OCI-LY7 (cell line): ENCODE results near the gene YARS1. TPM values are rescaled to one million over a fixed set of nuclear protein-coding genes. Genes with fewer than 3 reads are reported as not detected.
A peak's percentile ranks its signal among the peaks of the same experiment; 100 is the strongest.

Source experiments
- BruUV-seq: library from RNA; stranded (reverse); fragments of 400-500 nt; replicated peaks from 2 replicates; lab custom pipeline; 2021; lab: Mats Ljungman, UMichigan
- CTCF ChIA-PET: fragments of 300-600 bp; sonication (Branson Sonifier 250); formaldehyde crosslinking; loops from one replicate; lab custom pipeline; 2022; ENCODE audit warnings: antibody characterized with exemption; ENCODE audit not compliant: unreplicated experiment; lab: Charles Lee
- POLR2A ChIA-PET: fragments of 300-600 bp; sonication (Branson Sonifier 250); formaldehyde crosslinking; loops from one replicate; lab custom pipeline; 2022; ENCODE audit warnings: antibody characterized with exemption; lab: Charles Lee
- DNase-seq: peaks from one replicate; pipeline ENCODE4 v3.0.0-alpha.2; 2015; ENCODE audit warnings: low spot score
- H2AFZ ChIP-seq: fragments of 200-600 bp; sonication (generic), shearing (Covaris generic); 2 replicates; pipeline ENCODE4 v1.6.1; 2014; ENCODE audit warnings: mild to moderate bottlenecking, antibody characterized with exemption, low read length, moderate library complexity
- H3K27ac ChIP-seq: fragments of 200-600 bp; sonication (generic); 2 replicates; pipeline ENCODE4 v1.5.1; 2014; ENCODE audit warnings: mixed run types, low read depth, mild to moderate bottlenecking, moderate library complexity, low read length, inconsistent platforms; ENCODE audit not compliant: poor library complexity, severe bottlenecking
- H3K36me3 ChIP-seq: fragments of 200-600 bp; sonication (generic); 2 replicates; pipeline ENCODE4 v1.6.1; 2014; ENCODE audit warnings: mild to moderate bottlenecking, antibody characterized with exemption, low read length, moderate library complexity, mixed read lengths; ENCODE audit not compliant: insufficient read depth
- H3K4me1 ChIP-seq: fragments of 200-600 bp; sonication (generic); 2 replicates; pipeline ENCODE4 v1.5.1; 2014; ENCODE audit warnings: mild to moderate bottlenecking, low read length; ENCODE audit not compliant: insufficient read depth, poor library complexity, severe bottlenecking
- H3K4me2 ChIP-seq: fragments of 200-600 bp; sonication (generic); 2 replicates; pipeline ENCODE4 v1.6.1; 2014; ENCODE audit warnings: mild to moderate bottlenecking, low read length
- H3K4me3 ChIP-seq: fragments of 200-600 bp; sonication (generic); 2 replicates; pipeline ENCODE4 v1.5.1; 2014; ENCODE audit warnings: mild to moderate bottlenecking, low read depth, low read length; ENCODE audit not compliant: poor library complexity, severe bottlenecking
- H3K79me2 ChIP-seq: fragments of 200-600 bp; sonication (generic); 2 replicates; pipeline ENCODE4 v1.6.1; 2016; ENCODE audit warnings: low read depth, mild to moderate bottlenecking, low read length, moderate library complexity, mixed read lengths; ENCODE audit not compliant: insufficient read depth
- H3K9me2 ChIP-seq: fragments of 200-600 bp; sonication (generic); 2 replicates; pipeline ENCODE4 v1.6.1; 2016; ENCODE audit warnings: mild to moderate bottlenecking, low read length, mixed read lengths; ENCODE audit not compliant: insufficient read depth
- H3K9me3 ChIP-seq: fragments of 200-600 bp; sonication (generic); 2 replicates; pipeline ENCODE4 v1.6.1; 2014; ENCODE audit warnings: mild to moderate bottlenecking, mixed run types, low read length, mixed read lengths
- H4K20me1 ChIP-seq: fragments of 200-600 bp; sonication (generic); 2 replicates; pipeline ENCODE4 v1.6.1; 2014; ENCODE audit warnings: mild to moderate bottlenecking, antibody characterized with exemption, low read length, moderate library complexity, mixed read lengths; ENCODE audit not compliant: insufficient read depth
- EZH2phosphoT487 ChIP-seq: fragments of 200-600 bp; sonication (generic); IDR thresholded peaks from 2 replicates; pipeline ENCODE4 v1.6.1; 2018; ENCODE audit warnings: low read depth, borderline replicate concordance, mild to moderate bottlenecking, mixed run types, antibody characterized with exemption, low read length, moderate library complexity, mixed read lengths
- intact Hi-C: fragments of 100-400 bp; cut with micrococcal nuclease; formaldehyde crosslinking; loops from one replicate; pipeline ENCODE4 v1.10.0; 2022; ENCODE audit not compliant: unreplicated experiment
- total RNA-seq, 2 experiments: library from RNA; depleted of rRNA in 1 of 2; stranded (reverse); fragments of >200 nt in 1 of 2; shearing (Covaris generic) in 1 of 2; gene quantifications; 2 replicates each; pipeline ENCODE4 v1.2.3, GENCODE V29; 2014 to 2022
- TF ChIP-seq, protein P1 (sequence below): fragments of 200-600 bp; sonication (generic); conservative IDR thresholded peaks from 2 replicates; pipeline ENCODE4 v1.5.1; 2014; ENCODE audit warnings: mild to moderate bottlenecking, antibody characterized with exemption, low read length, moderate library complexity, mixed read lengths

YARS1 gene
- total RNA-seq, 2 experiments from 2014 or later = 276 to 321 TPM

DNA sequence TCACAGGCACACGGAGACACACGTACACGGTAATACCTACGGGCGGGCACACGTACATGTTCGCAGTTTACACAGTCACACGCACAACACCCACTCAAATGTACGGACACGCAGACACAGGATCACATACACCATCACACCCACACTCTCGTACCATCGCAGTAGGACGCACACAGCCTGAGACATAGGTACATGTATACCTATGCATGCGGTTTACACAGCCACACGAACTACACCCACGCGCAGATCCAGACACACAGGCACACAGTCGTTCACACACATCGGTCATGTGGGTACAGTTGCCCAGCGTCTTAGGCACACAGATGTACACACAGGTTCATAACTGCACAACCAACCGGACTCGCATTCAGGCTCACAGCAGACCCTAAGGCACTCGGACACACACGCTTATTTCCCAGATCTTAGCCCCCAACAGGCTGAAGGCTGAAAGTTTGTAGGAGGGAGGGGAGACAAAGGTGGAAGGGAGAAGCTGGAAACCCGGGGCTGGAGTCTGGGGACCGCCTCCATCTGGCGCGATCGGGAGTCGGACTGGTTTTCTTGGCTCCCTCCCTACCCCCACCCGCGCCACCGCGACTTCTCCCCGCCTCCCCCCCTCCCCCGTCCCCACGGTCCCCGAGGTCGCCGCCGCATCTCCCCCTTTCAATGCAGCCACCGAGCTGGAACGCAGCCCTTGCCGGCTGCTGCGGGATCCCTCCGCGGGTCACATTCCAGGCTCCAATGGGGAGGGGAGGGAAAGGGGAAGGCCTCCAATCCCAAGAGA lies 62.7 kb downstream of the YARS1 start:
- H3K4me1 ChIP-seq = peaks cover 3% of the 10 kb centered on the region
- CTCF ChIA-PET = no interaction called here
- DNase-seq = no peak
- BruUV-seq = no TSS peak
- peak overlapping the region; percentile 88 for H3K4me2 ChIP-seq
- intact Hi-C loops = no loop called here
- no peaks in the 10 kb centered on the region for H4K20me1 ChIP-seq
- no peaks in the 10 kb centered on the region for H3K9me3 ChIP-seq
- H3K4me3 ChIP-seq = peak overlapping the region; percentile 66
- no peak overlapping the region for H3K27ac ChIP-seq
- no peaks in the 10 kb centered on the region for H3K9me2 ChIP-seq
- TF ChIP-seq, protein P1, sequence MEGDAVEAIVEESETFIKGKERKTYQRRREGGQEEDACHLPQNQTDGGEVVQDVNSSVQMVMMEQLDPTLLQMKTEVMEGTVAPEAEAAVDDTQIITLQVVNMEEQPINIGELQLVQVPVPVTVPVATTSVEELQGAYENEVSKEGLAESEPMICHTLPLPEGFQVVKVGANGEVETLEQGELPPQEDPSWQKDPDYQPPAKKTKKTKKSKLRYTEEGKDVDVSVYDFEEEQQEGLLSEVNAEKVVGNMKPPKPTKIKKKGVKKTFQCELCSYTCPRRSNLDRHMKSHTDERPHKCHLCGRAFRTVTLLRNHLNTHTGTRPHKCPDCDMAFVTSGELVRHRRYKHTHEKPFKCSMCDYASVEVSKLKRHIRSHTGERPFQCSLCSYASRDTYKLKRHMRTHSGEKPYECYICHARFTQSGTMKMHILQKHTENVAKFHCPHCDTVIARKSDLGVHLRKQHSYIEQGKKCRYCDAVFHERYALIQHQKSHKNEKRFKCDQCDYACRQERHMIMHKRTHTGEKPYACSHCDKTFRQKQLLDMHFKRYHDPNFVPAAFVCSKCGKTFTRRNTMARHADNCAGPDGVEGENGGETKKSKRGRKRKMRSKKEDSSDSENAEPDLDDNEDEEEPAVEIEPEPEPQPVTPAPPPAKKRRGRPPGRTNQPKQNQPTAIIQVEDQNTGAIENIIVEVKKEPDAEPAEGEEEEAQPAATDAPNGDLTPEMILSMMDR = no peak
- peak; percentile 89; the same call in 1 of the 2 replicates for TF ChIP-seq EZH2phosphoT487
- H3K36me3 ChIP-seq = no peaks in the 10 kb centered on the region
- POLR2A ChIA-PET = interaction anchor here (0.6 kb wide), 2 partner anchors 16 to 235 kb away, joined by 3 to 6 read pairs; no protein-coding TSS in a partner anchor
- H2AFZ ChIP-seq = peak overlapping the region; percentile 62; the same call in 1 of the 2 replicates
- no peaks in the 10 kb centered on the region for H3K79me2 ChIP-seq

DNA sequence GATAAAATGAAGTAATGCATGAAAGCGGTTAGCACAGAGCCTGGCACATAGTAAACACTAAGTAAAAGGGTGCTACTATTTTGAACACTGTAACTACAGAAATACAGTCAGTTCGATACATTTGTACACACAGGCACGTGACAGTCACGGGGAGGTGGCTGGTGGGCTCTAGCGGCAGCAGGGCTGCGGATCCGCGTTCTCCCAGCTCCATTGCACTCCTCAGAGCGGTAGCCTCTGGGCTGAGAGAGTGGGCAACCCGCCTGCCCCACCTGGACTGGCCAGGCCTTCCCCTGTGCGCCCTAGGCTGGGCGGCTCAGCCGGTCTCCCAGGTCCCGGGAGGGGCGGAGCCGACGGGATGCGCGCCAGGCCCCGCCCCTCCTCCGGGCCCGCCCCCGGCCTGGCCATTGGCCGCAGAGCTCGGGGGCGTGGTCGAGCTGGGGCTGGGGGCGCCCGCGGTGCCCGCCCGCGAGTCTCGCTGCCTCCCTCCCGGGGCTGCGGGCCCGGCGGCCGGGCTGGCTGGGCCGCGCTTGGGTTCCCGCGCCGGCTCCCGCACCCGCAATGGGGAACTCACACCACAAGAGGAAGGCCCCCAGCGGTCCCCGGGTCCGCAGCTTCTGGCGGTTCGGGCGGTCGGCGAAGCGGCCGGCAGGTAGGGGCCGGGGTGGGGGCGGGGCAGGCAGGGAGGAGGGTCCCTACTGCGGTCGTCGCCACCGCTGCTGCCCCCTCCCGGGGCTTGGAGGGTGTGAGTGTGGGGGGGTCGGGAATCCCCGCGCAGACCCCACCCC lies 63.4 kb downstream of the YARS1 start:
- intact Hi-C loops = no loop called here
- TF ChIP-seq EZH2phosphoT487 = no peak
- TF ChIP-seq, protein P1 = no peak
- Histone ChIP-seq H3K36me3 (no peaks in the 10 kb centered on the region), H3K79me2 (no peaks in the 10 kb centered on the region), H3K9me3 (no peaks in the 10 kb centered on the region), H3K4me3 (peak overlapping the region; percentile 66), H3K9me2 (no peaks in the 10 kb centered on the region), H3K4me2 (peak overlapping the region; percentile 88), H3K4me1 (peaks cover 3% of the 10 kb centered on the region), H3K27ac (no peak overlapping the region), H4K20me1 (no peaks in the 10 kb centered on the region), H2AFZ (peak overlapping the region; percentile 62; the same call in 1 of the 2 replicates)
- POLR2A ChIA-PET = interaction anchor here (0.6 kb wide), 1 partner anchor 234 kb away, joined by 6 read pairs; no protein-coding TSS in a partner anchor
- DNase-seq = peak; percentile 76
- BruUV-seq = no TSS peak
- CTCF ChIA-PET = no interaction called here
